ENCODE results near the gene DUS2.

Gene DUS2

DNA sequence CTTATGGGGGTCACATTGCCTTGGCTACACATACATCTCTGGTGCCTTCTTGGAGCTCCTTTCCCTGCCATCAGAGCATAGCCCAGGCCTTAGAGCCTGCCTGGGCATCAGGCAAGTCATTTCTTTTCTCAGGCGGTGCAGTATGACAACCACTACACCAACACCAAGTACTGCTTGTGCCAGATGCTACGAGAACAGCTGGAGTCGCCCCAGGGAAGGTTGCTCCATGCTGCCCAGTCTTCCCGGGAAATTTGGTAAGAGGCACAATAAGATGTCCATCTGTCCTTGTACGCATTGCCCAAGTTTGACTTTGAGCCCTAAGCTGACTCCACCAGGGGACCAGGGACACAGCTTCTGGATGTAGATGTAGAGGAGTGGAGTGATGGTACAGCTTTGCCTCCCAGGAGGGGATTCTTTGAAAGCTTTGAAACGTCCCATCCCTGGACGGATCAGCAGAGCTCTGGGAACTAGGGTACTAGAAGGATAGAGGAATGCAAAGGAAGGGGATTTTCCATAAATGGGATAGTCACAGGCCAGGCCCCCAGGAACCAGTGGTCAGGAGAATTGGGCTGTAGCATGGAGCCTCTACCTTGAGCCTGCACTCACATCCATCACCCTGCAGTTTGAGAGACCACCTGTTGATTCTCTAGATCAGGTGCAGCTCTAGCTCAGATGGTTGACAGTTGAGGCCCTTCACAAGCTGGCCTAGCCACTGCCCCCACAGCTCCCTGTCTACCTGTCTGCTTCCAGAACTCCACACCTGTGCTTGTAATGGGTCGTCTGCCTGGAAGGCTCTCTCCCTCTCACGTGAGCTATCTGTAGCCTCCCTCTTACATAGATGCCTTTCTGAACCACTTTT lies 51.0 kb downstream of the DUS2 start:
- FAIRE-seq = no peak

DNA sequence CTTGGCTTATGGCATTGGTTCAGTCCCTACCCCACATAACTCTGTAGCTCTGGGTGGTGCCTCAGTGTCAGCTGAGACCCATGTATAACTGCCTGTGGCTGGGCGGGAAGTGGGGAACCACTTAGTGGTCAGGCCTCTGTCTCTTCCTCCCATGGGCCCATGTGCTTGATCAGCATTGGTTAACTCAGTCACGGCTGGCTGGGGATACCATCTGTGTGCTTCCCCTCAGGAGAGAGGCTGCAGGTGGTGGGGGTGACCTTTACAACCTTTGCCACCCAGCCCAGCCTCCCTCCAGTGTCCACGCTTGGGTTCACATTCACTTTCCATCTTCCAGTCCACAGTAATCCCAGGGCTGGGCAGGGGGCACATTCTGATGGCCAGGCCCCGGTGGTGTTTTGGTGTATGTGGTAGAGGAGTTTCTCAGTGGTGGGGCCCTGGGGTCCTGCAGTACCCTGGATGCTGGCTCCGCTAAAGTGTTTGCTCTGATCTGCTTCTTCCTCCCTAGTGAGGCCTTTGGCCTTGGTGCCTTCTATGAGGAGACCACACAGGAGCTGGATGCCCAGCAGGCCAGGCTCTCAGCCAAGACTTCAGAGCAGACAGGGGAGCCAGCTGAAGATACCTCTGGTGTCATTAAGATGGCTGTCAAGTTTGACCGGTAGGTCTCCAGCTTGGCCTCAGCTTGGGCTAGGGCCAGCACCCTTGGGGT lies 51.9 kb downstream of the DUS2 start:
- DNase-seq (ENCODE audit: insufficient read length, low spot score) (no peak), FAIRE-seq (no peak)
- TF ChIP-seq POLR2A (IDR thresholded peaks at IDR 0.05; ENCODE audit: low read depth, low read length) = no peak

More for the DNA sequence above, 51.0 kb downstream of the DUS2 start:
- no peak for TF ChIP-seq POLR2A (IDR thresholded peaks at IDR 0.05; ENCODE audit: low read depth, low read length)
- DNase-seq (ENCODE audit: insufficient read length, low spot score) = no peak

GRCh38 chr16:68075980-68076379 lies 52.9 kb downstream of the DUS2 start:
- no peak for FAIRE-seq
- no peak for TF ChIP-seq POLR2A (IDR thresholded peaks at IDR 0.05; ENCODE audit: low read depth, low read length)
- no peak for DNase-seq (ENCODE audit: insufficient read length, low spot score)

- FAIRE-seq (no peak), DNase-seq (ENCODE audit: insufficient read length, low spot score) (no peak)
- TF ChIP-seq POLR2A (IDR thresholded peaks at IDR 0.05; ENCODE audit: low read depth, low read length) = no peak
These were observed 53.5 kb downstream of the DUS2 start for GRCh38 chr16:68076560-68076959.

- DNase-seq (ENCODE audit: insufficient read length, low spot score) = no peak
- no peak for TF ChIP-seq POLR2A (IDR thresholded peaks at IDR 0.05; ENCODE audit: low read depth, low read length)
- no peak for FAIRE-seq
These were observed 55.0 kb downstream of the DUS2 start for GRCh38 chr16:68077866-68078700.

GRCh38 chr16:68078701-68079375 lies 55.8 kb downstream of the DUS2 start:
- TF ChIP-seq POLR2A (IDR thresholded peaks at IDR 0.05; ENCODE audit: low read depth, low read length) = no peak
- FAIRE-seq = no peak
- DNase-seq (ENCODE audit: insufficient read length, low spot score) = no peak

GRCh38 chr16:68079376-68079625 lies 56.2 kb downstream of the DUS2 start:
- DNase-seq (ENCODE audit: insufficient read length, low spot score) (no peak), FAIRE-seq (no peak)
- TF ChIP-seq POLR2A (IDR thresholded peaks at IDR 0.05; ENCODE audit: low read depth, low read length) = no peak

DNA sequence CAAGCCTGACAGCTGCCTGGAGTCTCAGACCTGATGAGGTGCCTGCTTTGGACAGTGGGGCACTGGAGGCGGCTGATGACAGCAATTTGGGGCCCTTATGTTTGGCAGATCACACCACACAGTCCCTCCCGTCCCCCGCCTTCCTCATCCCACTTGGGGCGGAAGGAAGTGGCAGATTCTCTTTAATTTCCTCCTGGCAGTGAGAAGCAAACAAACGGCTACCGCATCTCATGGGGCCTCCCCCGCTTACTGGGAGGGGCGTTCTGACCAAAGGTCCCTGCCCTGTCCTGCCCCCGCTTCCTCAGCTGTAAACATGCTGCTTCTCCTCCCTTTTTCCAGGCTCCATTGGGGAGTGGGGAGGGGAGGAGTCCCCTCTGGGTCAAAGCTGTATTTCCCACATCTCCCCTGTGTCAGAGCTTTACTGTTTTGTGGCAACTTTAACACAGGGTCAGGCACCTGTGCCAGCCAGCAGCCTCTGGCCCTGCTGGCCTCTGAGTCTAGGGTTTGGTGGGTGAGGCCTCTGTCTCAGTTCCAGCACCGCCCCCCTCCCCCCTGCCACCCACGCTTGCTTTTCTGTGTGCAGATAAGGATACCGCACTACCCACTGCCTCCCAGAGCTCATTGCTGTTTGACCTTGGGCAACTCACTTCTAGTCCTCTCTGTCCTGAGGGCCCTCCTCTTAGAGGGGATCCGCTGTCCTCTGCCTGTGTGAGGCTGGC lies 56.7 kb downstream of the DUS2 start:
- TF ChIP-seq POLR2A (IDR thresholded peaks at IDR 0.05; ENCODE audit: low read depth, low read length) = no peak
- DNase-seq (ENCODE audit: insufficient read length, low spot score) (no peak), FAIRE-seq (no peak)

DNA sequence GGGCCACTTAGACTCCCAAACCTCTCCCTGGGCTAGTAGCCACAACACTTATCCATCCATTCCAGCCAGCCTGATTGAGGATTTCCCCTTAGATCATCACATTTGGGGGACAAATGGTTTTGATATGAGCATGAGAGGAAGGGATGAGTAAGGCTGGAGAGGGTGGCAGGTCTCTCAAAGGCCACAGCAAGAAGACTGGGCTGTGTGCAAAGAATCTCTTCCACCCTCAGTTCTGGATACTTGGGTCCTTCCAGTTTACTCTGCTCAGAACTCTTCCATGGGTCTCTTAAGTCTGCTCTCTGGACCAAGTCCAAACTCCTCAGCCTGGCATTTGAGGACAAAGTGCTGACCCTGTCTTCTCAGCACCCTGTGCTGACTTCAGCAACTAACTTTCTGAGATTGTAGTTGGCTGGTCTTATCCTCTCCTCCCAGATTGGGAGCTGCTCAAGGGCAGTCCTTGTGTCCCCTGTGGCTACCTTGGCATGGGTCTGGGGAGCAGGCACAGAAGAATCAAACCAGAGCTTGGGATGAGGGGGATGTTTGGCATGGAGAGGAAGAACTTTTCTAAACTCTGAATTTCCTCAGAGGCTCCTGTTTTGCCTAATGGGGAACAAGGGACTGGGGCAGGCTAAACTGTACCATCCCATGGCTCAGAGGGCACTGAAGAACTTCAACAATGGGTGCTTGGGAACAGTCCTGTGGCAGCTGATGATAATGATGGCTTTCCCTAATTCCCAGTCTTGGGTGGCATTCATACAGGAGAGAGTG lies 59.0 kb downstream of the DUS2 start:
- DNase-seq (ENCODE audit: insufficient read length, low spot score) (no peak), FAIRE-seq (no peak)
- TF ChIP-seq POLR2A (IDR thresholded peaks at IDR 0.05; ENCODE audit: low read depth, low read length) = no peak

- DNase-seq (ENCODE audit: insufficient read length, low spot score) (no peak), FAIRE-seq (no peak)
- no peak for TF ChIP-seq POLR2A (IDR thresholded peaks at IDR 0.05; ENCODE audit: low read depth, low read length)
These were observed 59.6 kb downstream of the DUS2 start for GRCh38 chr16:68082629-68083238.

DNA sequence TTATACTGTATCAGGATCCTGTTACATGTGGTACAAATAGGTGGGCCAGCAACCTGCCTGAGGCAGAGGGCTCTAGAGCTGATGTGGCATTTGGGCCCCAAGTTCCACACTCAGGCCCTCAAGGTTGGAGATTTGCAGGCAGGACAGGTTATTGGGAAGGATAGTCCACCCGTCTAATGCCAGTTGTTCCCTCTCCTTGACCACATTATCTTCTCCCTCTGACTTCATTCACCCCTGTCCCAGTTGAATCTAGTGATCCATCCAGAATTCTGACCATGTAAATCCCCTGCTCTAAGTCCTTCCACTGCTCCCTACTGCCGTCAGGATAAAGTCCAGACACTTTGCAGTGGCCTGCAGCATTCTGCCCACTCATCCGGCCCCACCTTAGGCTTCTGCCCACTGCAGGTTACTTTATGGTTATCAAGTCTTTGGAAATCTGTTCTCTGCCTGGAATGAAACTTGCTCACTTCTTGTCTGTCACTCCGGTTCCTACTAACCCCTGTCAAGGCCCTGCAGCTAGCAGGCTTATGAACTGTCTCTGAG lies 60.2 kb downstream of the DUS2 start:
- DNase-seq (ENCODE audit: insufficient read length, low spot score) (no peak), FAIRE-seq (no peak)
- no peak for TF ChIP-seq POLR2A (IDR thresholded peaks at IDR 0.05; ENCODE audit: low read depth, low read length)
